ENCODE measurements around the gene RNF181.

The RNF181 gene

GRCh38 chr2:85577063-85577385 is 18.5 kb upstream of the RNF181 start:
- DNase-seq (ENCODE audit: low read depth): no peak
- no peak for TF ChIP-seq CTCF (IDR thresholded peaks at IDR 0.05; ENCODE audit: control insufficient read depth, extremely low read depth, insufficient read depth)
- peak overlapping the region; percentile 59 for H3K4me3 ChIP-seq (ENCODE audit: low read depth, low read length)

- no peak for TF ChIP-seq CTCF (IDR thresholded peaks at IDR 0.05; ENCODE audit: control insufficient read depth, extremely low read depth, insufficient read depth)
- H3K4me3 ChIP-seq (ENCODE audit: low read depth, low read length): peak within 1 kb of the TSS; percentile 59
- peak; percentile 49 for DNase-seq (ENCODE audit: low read depth)
Observed at GRCh38 chr2:85577386-85578242, 17.9 kb upstream of the RNF181 start, which contains the start of gene VAMP8. TSS of gene VAMP8 (plus strand) at chr2:85577586. CDS start at chr2:85577647, 61 bp downstream.

- H3K4me3 ChIP-seq (ENCODE audit: low read depth, low read length): peak overlapping the region; percentile 59
- no peak for DNase-seq (ENCODE audit: low read depth)
- TF ChIP-seq CTCF (IDR thresholded peaks at IDR 0.05; ENCODE audit: control insufficient read depth, extremely low read depth, insufficient read depth): no peak
Observed at GRCh38 chr2:85578243-85579180, 17.0 kb upstream of the RNF181 start.

GRCh38 chr2:85579266-85579935 is 16.1 kb upstream of the RNF181 start:
- TF ChIP-seq CTCF (IDR thresholded peaks at IDR 0.05; ENCODE audit: control insufficient read depth, extremely low read depth, insufficient read depth): no peak
- H3K4me3 ChIP-seq (ENCODE audit: low read depth, low read length): no peak overlapping the region
- no peak for DNase-seq (ENCODE audit: low read depth)

- DNase-seq (ENCODE audit: low read depth): no peak
- no peak for TF ChIP-seq CTCF (IDR thresholded peaks at IDR 0.05; ENCODE audit: control insufficient read depth, extremely low read depth, insufficient read depth)
- H3K4me3 ChIP-seq (ENCODE audit: low read depth, low read length): no peak overlapping the region
Observed at GRCh38 chr2:85580206-85580605, 15.3 kb upstream of the RNF181 start.

- no peak for TF ChIP-seq CTCF (IDR thresholded peaks at IDR 0.05; ENCODE audit: control insufficient read depth, extremely low read depth, insufficient read depth)
- DNase-seq (ENCODE audit: low read depth): no peak
- H3K4me3 ChIP-seq (ENCODE audit: low read depth, low read length): no peak overlapping the region
Observed at GRCh38 chr2:85582492-85582891, 13.1 kb upstream of the RNF181 start.
